Mesodermal cell (in vitro differentiated cells): ENCODE measurements around the gene CSAD.

Source experiments
- H3K27ac ChIP-seq: 2 replicates; pipeline ENCODE4 v1.7.0; 2013; ENCODE audit warnings: mild to moderate bottlenecking, low read depth, low read length, moderate library complexity; ENCODE audit not compliant: severe bottlenecking
- H3K36me3 ChIP-seq: 2 replicates; pipeline ENCODE4 v1.7.1; 2013; ENCODE audit warnings: mild to moderate bottlenecking, low read length, moderate library complexity; ENCODE audit not compliant: control insufficient read depth, insufficient read depth
- H3K4me1 ChIP-seq: one replicate; pipeline ENCODE4 v1.7.1; 2013; ENCODE audit warnings: mild to moderate bottlenecking, low read length; ENCODE audit not compliant: insufficient read depth, control insufficient read depth, poor library complexity, severe bottlenecking
- H3K4me3 ChIP-seq: 2 replicates; pipeline ENCODE4 v1.7.0; 2013; ENCODE audit warnings: low read length, control low read depth, mild to moderate bottlenecking; ENCODE audit not compliant: insufficient read depth, poor library complexity, severe bottlenecking; ENCODE audit errors: extremely low read depth
- H3K9me3 ChIP-seq: 2 replicates; pipeline ENCODE4 v1.7.1; 2013; ENCODE audit warnings: mild to moderate bottlenecking, low read length, moderate library complexity; ENCODE audit not compliant: control insufficient read depth
- WGBS, 2 experiments: methylation state at CpG; one replicate each; pipeline ENCODE4 v1.1.5; 2013; ENCODE audit warnings: missing lambda C conversion rate in 2 of 2; ENCODE audit not compliant: insufficient coverage in 2 of 2; 5-methylcytosine and 5-hydroxymethylcytosine counted together

Gene CSAD

GRCh38 chr12:53223389-53224060, 42.8 kb upstream of the CSAD start:
- Histone ChIP-seq H3K9me3 (no peaks in the 10 kb centered on the region), H3K4me3 (no peak overlapping the region), H3K4me1 (peaks cover 45% of the 10 kb centered on the region), H3K27ac (peak overlapping the region; percentile 70), H3K36me3 (peaks cover 4% of the 10 kb centered on the region)
- WGBS, 2 experiments = 7 to 13% methylated on average over 5 to 11 of the region's 16 CpGs

DNA sequence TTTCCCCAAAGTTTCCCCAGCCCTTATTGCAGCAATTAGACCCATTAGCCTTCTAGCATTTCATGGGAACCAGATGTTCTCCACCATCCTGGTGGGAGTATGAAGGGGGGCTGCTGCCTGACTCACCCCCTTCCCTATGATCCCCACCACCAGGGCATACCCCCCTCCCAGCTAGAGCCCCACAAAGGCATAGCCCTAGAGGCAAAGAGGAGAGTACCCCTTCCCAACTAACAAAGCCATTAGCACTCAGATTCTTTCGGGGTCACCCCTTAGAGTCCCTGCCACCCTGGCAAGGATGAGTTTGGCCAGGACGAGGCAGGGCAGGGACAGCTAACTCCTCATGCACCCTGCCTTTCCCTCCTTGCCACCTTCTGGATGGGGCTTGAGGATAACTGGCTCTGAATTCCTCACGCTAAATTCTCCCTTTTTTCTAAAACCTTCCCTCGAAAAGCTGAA, 42.1 kb upstream of the CSAD start:
- Histone ChIP-seq H3K4me1 (peaks cover 52% of the 10 kb centered on the region), H3K27ac (peak overlapping the region; percentile 70), H3K36me3 (peaks cover 4% of the 10 kb centered on the region), H3K4me3 (no peak overlapping the region), H3K9me3 (no peaks in the 10 kb centered on the region)
- whole genome bisulfite sequencing, 2 experiments = 40 to 50% methylated on average over 1 to 2 of the region's 4 CpGs

DNA sequence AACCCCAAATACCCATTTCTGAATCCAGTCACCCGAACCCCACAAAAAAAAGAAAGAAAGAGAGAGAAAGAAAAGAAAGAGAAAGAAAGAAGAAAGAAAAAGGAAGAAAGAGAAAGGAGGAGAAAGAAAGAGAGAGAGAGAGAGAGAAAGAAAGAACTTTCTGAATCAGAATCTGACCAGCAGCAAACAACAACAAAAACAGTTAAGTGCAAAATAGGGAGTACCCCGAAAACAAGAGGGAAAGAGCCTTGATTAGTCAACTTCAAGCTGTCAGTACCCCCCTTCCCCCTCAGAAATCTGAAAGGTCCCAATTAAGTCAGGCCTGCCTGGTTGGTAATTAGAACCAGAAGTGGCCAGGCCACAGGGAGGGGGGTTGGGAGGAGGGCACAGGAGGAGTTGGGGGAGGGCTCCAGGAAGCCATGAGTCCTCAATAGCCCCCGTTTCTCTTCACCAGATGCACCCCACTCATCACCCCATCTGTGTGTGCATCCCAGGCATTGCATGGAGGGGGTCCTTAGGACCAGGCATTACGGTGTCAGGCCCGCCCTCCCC, 41.5 kb upstream of the CSAD start:
- H3K4me3 ChIP-seq = peak overlapping the region; percentile 65
- H3K4me1 ChIP-seq = peaks cover 58% of the 10 kb centered on the region
- WGBS, 2 experiments = no CpG with 5 or more reads among the region's 5 CpGs
- no peaks in the 10 kb centered on the region for H3K9me3 ChIP-seq
- peak overlapping the region; percentile 93 for H3K27ac ChIP-seq
- peaks cover 2% of the 10 kb centered on the region for H3K36me3 ChIP-seq

GRCh38 chr12:53221203-53222080, 40.7 kb upstream of the CSAD start:
- Histone ChIP-seq H3K27ac (peak overlapping the region; percentile 93), H3K4me1 (peaks cover 61% of the 10 kb centered on the region), H3K4me3 (peak overlapping the region; percentile 65), H3K9me3 (no peaks in the 10 kb centered on the region), H3K36me3 (no peaks in the 10 kb centered on the region)
- WGBS, 2 experiments = 0% methylated on average over 19 to 34 of the region's 72 CpGs

- WGBS, 2 experiments = 0% methylated on average over 11 to 26 of the region's 42 CpGs
- peaks cover 66% of the 10 kb centered on the region for H3K4me1 ChIP-seq
- H3K9me3 ChIP-seq = no peaks in the 10 kb centered on the region
- H3K4me3 ChIP-seq = peak overlapping the region; percentile 65
- H3K36me3 ChIP-seq = no peaks in the 10 kb centered on the region
- peak overlapping the region; percentile 93 for H3K27ac ChIP-seq
Observed at GRCh38 chr12:53220694-53221202, 40.0 kb upstream of the CSAD start.

DNA sequence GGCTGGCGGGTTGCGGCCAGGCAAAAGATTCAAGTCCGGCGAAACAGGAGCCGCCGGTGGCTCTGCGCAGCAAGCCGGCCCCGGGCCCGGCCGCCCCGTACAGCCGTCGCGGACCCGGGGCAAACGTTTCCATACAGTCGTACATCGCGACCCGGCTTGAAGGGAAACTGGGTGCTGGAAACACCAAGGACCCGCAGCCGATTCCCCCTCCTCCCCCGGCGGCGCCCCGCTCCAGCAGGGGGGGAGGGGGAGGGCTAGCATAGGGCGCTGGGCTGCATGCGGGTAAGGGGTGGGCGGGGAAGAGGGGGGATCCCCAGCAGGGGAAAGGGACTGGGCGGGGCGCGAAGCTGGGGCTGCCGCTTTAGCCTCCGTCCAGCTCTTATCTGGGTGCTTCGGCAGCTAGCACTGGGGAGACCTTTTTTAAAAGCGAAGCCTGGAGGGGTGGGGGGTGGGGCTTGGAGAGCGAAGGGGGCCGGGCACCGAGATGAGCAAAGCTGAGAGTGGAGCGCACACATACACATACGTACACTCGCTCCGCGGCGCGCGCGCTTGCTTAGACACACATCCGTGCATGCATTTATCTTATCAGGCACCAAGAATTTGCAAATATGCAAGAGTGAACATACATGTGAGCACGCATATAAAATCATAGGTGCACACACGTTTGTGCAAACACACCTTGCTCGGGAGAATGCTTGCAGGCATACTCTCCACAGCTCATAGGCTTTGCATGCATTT, 39.4 kb upstream of the CSAD start:
- H3K27ac ChIP-seq = peak overlapping the region; percentile 73
- H3K36me3 ChIP-seq = peaks cover 3% of the 10 kb centered on the region
- H3K4me1 ChIP-seq = peaks cover 66% of the 10 kb centered on the region
- H3K9me3 ChIP-seq = no peaks in the 10 kb centered on the region
- peak overlapping the region; percentile 65 for H3K4me3 ChIP-seq
- WGBS, 2 experiments = 0 to 1% methylated on average over 25 to 36 of the region's 53 CpGs

GRCh38 chr12:53219292-53219955, 38.7 kb upstream of the CSAD start:
- peaks cover 66% of the 10 kb centered on the region for H3K4me1 ChIP-seq
- peak overlapping the region; percentile 65 for H3K4me3 ChIP-seq
- 3% methylated on average over 26 of the region's 27 CpGs for WGBS, 2 experiments
- peaks cover 6% of the 10 kb centered on the region for H3K36me3 ChIP-seq
- no peaks in the 10 kb centered on the region for H3K9me3 ChIP-seq
- no peak overlapping the region for H3K27ac ChIP-seq

GRCh38 chr12:53218551-53219291, 38.0 kb upstream of the CSAD start:
- Histone ChIP-seq H3K27ac (no peak overlapping the region), H3K4me3 (peak overlapping the region; percentile 65)
- WGBS, 2 experiments = 10 to 13% methylated on average over 8 to 9 of the region's 30 CpGs

GRCh38 chr12:53217931-53218307, 37.2 kb upstream of the CSAD start:
- H3K27ac ChIP-seq = peak overlapping the region; percentile 62
- H3K4me1 ChIP-seq = peaks cover 54% of the 10 kb centered on the region
- 17 to 26% methylated on average over 2 to 3 of the region's 3 CpGs for WGBS, 2 experiments
- H3K4me3 ChIP-seq = peak overlapping the region; percentile 65
- peaks cover 12% of the 10 kb centered on the region for H3K36me3 ChIP-seq
- H3K9me3 ChIP-seq = no peaks in the 10 kb centered on the region

More at GRCh38 chr12:53218551-53219291, 38.0 kb upstream of the CSAD start:
- peaks cover 62% of the 10 kb centered on the region for H3K4me1 ChIP-seq
- no peaks in the 10 kb centered on the region for H3K9me3 ChIP-seq
- H3K36me3 ChIP-seq = peaks cover 9% of the 10 kb centered on the region
